Esophagus muscularis mucosa (tissue), 4 donors: Measurements from ENCODE around the gene CCDC188. TPM values are rescaled to one million over a fixed set of nuclear protein-coding genes. Genes with fewer than 3 reads are reported as not detected.

Source experiments
- DNase-seq: peaks from one replicate; pipeline ENCODE4 v3.0.0-alpha.2; 2017; ENCODE audit errors: extremely low spot score
- H3K27ac ChIP-seq, 4 donors: fragments of 200-600 bp; sonication (generic); replicated peaks in 1 of 4; 1 replicate in 3 of 4; 2 replicates in 1 of 4; pipeline ENCODE4 v1.5.1; 2016 to 2019; ENCODE audit warnings: mild to moderate bottlenecking in 1 of 4
- H3K27me3 ChIP-seq, 4 donors: fragments of 200-600 bp; sonication (generic); one replicate each; pipeline versions ENCODE4 v1.5.1 to v1.6.0; 2016 to 2019
- H3K36me3 ChIP-seq, 4 donors: fragments of 200-600 bp; sonication (generic); one replicate each; pipeline ENCODE4 v1.5.1; 2016 to 2019
- H3K4me1 ChIP-seq, 4 donors: fragments of 200-600 bp; sonication (generic); one replicate each; pipeline ENCODE4 v1.5.1; 2016 to 2019
- H3K4me3 ChIP-seq, 4 donors: fragments of 200-600 bp; sonication (generic); 1 replicate in 2 of 4; 2 replicates in 2 of 4; pipeline ENCODE4 v1.5.1; 2016 to 2019; ENCODE audit warnings: mild to moderate bottlenecking in 4 of 4, moderate library complexity in 1 of 4
- H3K9me3 ChIP-seq, 4 donors: fragments of 200-600 bp; sonication (generic); 1 replicate in 3 of 4; 2 replicates in 1 of 4; pipeline ENCODE4 v1.5.1; 2016 to 2019
- EP300 ChIP-seq: sonication (generic); formaldehyde crosslinking; IDR thresholded peaks from one replicate; pipeline ENCODE4 v1.6.1; 2017; ENCODE audit warnings: antibody characterized with exemption
- POLR2A ChIP-seq: fragments of 450-650 bp; IDR thresholded peaks from one replicate; pipeline ENCODE4 v1.6.1; 2017; ENCODE audit warnings: antibody characterized with exemption, moderate library complexity, mild to moderate bottlenecking, low read depth
- POLR2AphosphoS5 ChIP-seq, 2 donors: sonication (generic); formaldehyde crosslinking; IDR thresholded peaks; one replicate each; pipeline ENCODE4 v1.6.1; 2017; ENCODE audit warnings: antibody characterized with exemption in 2 of 2
- WGBS: methylation state at CpG from one replicate; pipeline ENCODE4 v1.1.5; 2018; 5-methylcytosine and 5-hydroxymethylcytosine counted together
- intact Hi-C: fragments of 100-400 bp; cut with DNase I; formaldehyde crosslinking; loops from one replicate; pipeline ENCODE4 v1.15.1; 2023
- total RNA-seq, 4 donors: library from RNA; depleted of rRNA; stranded (reverse); fragments of >200 nt; gene quantifications; one replicate each; pipeline versions ENCODE4 v1.1.0 to v1.2.1, GENCODE V29; 2016
- TF ChIP-seq, protein P1 (sequence below), 3 experiments: fragments of 200-600 bp in 2 of 3; fragments of 450-650 bp in 1 of 3; sonication (generic) in 2 of 3; IDR thresholded peaks; one replicate each; pipeline ENCODE4 v1.5.1; 2017 to 2019; ENCODE audit warnings: antibody characterized with exemption in 3 of 3, mild to moderate bottlenecking in 2 of 3, moderate library complexity in 1 of 3

CCDC188 gene
- total RNA-seq, 4 donors from 2014 or later = 0.17 to 1.4 (median 0.64) TPM

DNA sequence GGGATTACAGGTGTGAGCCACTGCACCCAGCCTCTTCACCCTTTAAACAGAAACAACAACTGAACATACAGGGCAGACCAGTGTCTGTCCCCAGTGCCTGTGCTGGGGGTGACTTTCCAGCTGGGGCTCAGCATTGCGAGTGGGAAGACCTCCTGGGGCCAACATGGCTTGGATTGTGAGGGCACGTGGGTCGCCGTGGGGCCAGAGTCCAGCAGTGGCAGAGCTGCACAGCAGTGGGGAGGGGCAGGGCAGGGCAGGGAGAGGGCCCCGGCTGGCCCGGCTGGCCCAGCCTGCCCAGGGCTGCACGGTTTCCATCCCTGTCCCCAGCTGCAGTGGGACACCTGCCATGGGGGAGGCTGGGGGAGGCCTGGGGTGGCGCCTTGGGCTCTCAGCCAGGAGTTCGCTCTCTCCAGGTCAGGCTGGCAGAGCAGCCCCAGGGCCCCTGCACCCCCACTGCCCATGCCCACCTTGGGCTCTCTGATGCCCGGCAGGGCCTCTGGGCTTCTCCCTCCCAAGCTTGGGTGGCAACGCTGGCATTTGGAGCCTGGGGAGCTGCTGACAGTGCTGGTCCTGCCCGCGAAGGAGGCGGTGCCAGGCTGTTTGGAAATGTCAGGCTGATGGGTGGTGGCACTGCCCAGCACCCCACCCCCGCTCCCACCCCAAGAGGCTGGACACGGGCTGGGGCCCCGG lies 30.5 kb upstream of the CCDC188 start:
- Histone ChIP-seq H3K36me3 (no peaks in the 10 kb centered on the region), H3K4me3 (no peak overlapping the region), H3K27ac (no peak overlapping the region), H3K27me3 (peaks cover 0 to 21% (median 0%) of the 10 kb centered on the region in 4 donors), H3K4me1 (no peaks in the 10 kb centered on the region), H3K9me3 (no peaks in the 10 kb centered on the region)
- intact Hi-C loops = no loop called here
- no peak for DNase-seq
- TF ChIP-seq EP300 = no peak
- TF ChIP-seq, protein P1, sequence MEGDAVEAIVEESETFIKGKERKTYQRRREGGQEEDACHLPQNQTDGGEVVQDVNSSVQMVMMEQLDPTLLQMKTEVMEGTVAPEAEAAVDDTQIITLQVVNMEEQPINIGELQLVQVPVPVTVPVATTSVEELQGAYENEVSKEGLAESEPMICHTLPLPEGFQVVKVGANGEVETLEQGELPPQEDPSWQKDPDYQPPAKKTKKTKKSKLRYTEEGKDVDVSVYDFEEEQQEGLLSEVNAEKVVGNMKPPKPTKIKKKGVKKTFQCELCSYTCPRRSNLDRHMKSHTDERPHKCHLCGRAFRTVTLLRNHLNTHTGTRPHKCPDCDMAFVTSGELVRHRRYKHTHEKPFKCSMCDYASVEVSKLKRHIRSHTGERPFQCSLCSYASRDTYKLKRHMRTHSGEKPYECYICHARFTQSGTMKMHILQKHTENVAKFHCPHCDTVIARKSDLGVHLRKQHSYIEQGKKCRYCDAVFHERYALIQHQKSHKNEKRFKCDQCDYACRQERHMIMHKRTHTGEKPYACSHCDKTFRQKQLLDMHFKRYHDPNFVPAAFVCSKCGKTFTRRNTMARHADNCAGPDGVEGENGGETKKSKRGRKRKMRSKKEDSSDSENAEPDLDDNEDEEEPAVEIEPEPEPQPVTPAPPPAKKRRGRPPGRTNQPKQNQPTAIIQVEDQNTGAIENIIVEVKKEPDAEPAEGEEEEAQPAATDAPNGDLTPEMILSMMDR (IDR thresholded peaks at IDR 0.05) = no peak
- no peak for TF ChIP-seq POLR2AphosphoS5 (IDR thresholded peaks at IDR 0.05)
- TF ChIP-seq POLR2A = no peak
- WGBS = 72% methylated on average over 14 of the region's 17 CpGs

DNA sequence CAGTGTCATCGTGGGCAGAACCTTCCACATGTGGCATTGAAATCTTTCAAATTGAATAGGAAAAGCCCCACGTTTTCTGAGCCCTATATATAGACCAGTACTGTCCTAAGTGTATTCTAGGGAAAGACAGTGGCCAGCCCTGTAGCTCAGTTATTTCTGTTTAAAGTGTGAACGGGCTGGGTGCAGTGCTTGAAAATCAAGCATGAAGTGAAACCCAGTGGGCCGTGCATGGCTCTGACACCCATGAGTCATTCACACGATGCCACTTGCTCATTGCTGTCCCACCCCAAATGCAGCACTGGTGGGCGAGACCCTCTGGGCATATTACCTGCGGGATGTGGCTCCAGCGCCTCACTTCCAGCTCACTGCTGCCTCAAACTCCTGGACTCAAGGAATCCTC lies 29.8 kb upstream of the CCDC188 start:
- Histone ChIP-seq H3K27me3 (peaks cover 0 to 17% (median 0%) of the 10 kb centered on the region in 4 donors), H3K27ac (no peak overlapping the region), H3K4me3 (no peak overlapping the region), H3K4me1 (no peaks in the 10 kb centered on the region), H3K36me3 (no peaks in the 10 kb centered on the region), H3K9me3 (no peaks in the 10 kb centered on the region)
- DNase-seq = no peak
- intact Hi-C loops = no loop called here
- no peak for TF ChIP-seq EP300
- TF ChIP-seq, protein P1 (IDR thresholded peaks at IDR 0.05) = no peak
- no peak for TF ChIP-seq POLR2A
- 79% methylated on average over 8 of the region's 8 CpGs for WGBS

DNA sequence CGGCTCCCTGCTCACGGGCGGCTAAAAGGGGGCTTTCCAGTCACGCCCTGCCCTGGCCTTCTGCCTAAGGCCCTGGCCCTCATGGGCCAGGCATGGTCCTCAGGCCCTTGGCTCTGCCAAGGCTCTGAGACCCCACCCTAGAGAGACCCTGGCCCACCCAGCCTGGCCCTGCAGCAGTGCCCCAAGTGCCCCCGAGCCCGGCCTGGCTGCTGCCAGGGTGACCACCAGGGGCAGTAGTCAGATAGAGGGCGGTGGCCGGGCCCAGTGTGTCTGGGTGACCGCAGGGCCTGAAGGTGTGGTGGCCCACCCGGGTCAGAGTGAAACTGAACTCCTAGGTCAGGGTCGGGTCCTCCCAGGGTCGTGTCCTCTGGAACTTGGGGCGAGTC lies 29.4 kb upstream of the CCDC188 start:
- DNase-seq = no peak

DNA sequence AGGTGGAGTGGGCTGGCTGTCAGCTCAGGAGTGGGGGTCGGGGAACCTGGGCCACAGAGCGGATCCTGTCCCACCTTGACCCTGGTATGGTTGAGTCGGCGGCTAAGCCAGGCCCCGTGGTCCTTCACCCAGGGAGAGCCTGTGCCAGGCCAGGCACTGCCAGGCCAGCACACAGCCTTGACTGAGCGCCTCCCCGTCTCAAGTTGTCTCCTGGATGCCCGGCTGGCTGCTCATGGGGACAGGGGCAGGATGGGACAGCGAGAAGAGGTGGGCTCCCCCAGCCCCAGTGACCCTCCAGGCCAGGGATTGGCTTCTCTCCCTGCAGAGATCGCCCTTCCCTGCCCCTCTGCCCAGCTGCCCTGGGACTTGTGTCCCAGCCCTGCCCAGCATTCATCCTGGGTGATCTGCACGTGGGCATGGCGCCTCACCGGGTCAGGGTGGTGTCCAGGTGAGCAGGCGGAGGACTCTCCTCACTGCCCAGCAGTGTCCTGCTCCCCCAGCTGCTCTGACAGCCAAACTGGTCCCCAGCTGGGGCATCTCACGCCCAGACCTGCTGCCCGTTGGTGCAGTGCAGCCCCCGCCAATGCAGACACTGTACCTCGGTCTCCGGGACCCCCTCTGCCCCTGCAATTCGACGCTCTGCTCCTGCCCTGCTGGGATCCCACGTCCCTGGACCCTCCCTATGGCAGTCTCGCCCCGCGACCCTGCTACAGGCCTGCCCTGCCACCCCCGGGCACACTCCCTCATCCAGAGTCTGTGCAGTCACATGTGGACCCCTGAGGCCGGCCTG lies 28.8 kb upstream of the CCDC188 start:
- Histone ChIP-seq H3K4me3 (no peak overlapping the region), H3K27ac (no peak overlapping the region), H3K27me3 (peaks cover 0 to 7% (median 0%) of the 10 kb centered on the region in 4 donors), H3K36me3 (no peaks in the 10 kb centered on the region), H3K9me3 (no peaks in the 10 kb centered on the region), H3K4me1 (no peaks in the 10 kb centered on the region)
- DNase-seq = no peak
- 92% methylated on average over 9 of the region's 27 CpGs for WGBS
- intact Hi-C loops = no loop called here
- TF ChIP-seq, protein P1 (IDR thresholded peaks at IDR 0.05) = no peak
- TF ChIP-seq POLR2A = no peak
- no peak for TF ChIP-seq POLR2AphosphoS5 (IDR thresholded peaks at IDR 0.05)

More for the DNA sequence above, 29.4 kb upstream of the CCDC188 start:
- Histone ChIP-seq H3K27me3 (peaks cover 0 to 13% (median 0%) of the 10 kb centered on the region in 4 donors), H3K4me3 (no peak overlapping the region), H3K4me1 (no peaks in the 10 kb centered on the region), H3K27ac (no peak overlapping the region), H3K36me3 (no peaks in the 10 kb centered on the region), H3K9me3 (no peaks in the 10 kb centered on the region)
- 74% methylated on average over 8 of the region's 13 CpGs for WGBS
- intact Hi-C loops = no loop called here
- no peak for TF ChIP-seq POLR2A
- TF ChIP-seq EP300 = no peak
- no peak for TF ChIP-seq POLR2AphosphoS5 (IDR thresholded peaks at IDR 0.05)
- TF ChIP-seq, protein P1 (IDR thresholded peaks at IDR 0.05) = no peak
